ENCODE data around the gene CYP3A5. TPM values are rescaled to one million over a fixed set of nuclear protein-coding genes. Genes with fewer than 3 reads are reported as not detected.
"Not testable (repeated sequence)": the region's sequence is repeated elsewhere in the genome, so short reads cannot be mapped to it uniquely, and the experiment has no call there.

CYP3A5 gene
- total RNA-seq, 4 donors from 2014 or later, result 142 to 543 (median 383) TPM

DNA sequence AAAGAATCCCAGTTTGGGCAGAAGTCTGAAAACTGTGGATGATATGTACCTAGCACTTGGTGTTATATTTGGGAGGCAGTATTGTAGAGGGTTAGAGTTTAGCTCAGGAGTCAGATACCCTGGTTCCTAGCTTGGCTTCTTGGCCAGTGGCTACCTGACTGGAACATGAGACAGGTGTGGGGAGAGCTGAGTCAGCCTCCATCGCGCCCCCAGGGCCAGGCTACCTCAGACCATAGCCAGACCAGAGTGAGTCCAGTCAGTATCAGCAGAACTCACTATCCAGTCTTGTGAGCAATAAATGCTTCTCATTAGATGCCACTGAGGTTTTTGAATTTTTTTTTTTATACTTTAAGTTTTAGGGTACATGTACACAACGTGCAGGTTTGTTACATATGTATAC is 26.0 kb downstream of the CYP3A5 start:
- Histone ChIP-seq H3K4me1 (no peaks in the 10 kb centered on the region), H3K4me3 (no peak overlapping the region), H3K27ac (no peak overlapping the region), H3K36me3 (no peaks in the 10 kb centered on the region), H3K9me3 (peaks cover 0 to 2% of the 10 kb centered on the region in 2 donors), H3K27me3 (no peaks in the 10 kb centered on the region)
- intact Hi-C loops (cut with DNase I; ENCODE audit: low total_unique reads), result no loop called here
- WGBS, 2 donors (ENCODE audit: low coverage in 1 of 2), result 97 to 100% methylated on average over 1 to 3 of the region's 3 CpGs
- DNase-seq, result no peak
- in situ Hi-C loops (cut with MboI; ENCODE audit: low pct_ligation_motif_present in 1 of 4, low pct_unique_long_range_greater_than_20kb in 1 of 4, low sequenced_read_pairs in 3 of 4), result no loop called here
- no peak for TF ChIP-seq POLR2A (IDR thresholded peaks at IDR 0.05)
- no peak for TF ChIP-seq POLR2AphosphoS5 (IDR thresholded peaks at IDR 0.05)
- TF ChIP-seq, protein P1, sequence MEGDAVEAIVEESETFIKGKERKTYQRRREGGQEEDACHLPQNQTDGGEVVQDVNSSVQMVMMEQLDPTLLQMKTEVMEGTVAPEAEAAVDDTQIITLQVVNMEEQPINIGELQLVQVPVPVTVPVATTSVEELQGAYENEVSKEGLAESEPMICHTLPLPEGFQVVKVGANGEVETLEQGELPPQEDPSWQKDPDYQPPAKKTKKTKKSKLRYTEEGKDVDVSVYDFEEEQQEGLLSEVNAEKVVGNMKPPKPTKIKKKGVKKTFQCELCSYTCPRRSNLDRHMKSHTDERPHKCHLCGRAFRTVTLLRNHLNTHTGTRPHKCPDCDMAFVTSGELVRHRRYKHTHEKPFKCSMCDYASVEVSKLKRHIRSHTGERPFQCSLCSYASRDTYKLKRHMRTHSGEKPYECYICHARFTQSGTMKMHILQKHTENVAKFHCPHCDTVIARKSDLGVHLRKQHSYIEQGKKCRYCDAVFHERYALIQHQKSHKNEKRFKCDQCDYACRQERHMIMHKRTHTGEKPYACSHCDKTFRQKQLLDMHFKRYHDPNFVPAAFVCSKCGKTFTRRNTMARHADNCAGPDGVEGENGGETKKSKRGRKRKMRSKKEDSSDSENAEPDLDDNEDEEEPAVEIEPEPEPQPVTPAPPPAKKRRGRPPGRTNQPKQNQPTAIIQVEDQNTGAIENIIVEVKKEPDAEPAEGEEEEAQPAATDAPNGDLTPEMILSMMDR (IDR thresholded peaks at IDR 0.05), result no peak
- TF ChIP-seq EP300 (IDR thresholded peaks at IDR 0.05; ENCODE audit: low read depth), result no peak

DNA sequence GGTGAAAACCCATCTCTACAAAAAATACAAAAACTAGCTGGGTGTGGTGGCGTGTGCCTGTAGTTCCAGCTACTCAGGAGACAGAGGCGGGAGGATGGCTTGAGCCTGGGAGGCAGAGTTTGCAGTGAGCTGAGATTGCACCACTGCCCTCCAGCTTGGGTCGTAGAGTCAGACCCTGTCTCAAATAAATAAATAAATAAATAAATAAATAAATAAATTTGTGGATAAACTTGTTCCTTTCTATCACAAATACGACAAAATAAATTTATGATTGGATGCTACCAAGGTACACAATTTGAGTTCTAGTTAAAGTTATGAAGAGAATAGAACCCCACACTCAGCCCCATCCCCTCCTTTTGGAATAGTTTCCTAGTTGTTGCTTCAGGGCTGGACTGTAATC is 26.5 kb downstream of the CYP3A5 start:
- H3K27ac ChIP-seq; H3K9me3 ChIP-seq; intact Hi-C loops (cut with DNase I; ENCODE audit: low total_unique reads); H3K36me3 ChIP-seq; DNase-seq; H3K4me1 ChIP-seq; H3K4me3 ChIP-seq; H3K27me3 ChIP-seq; in situ Hi-C loops (cut with MboI; ENCODE audit: low pct_ligation_motif_present in 1 of 4, low pct_unique_long_range_greater_than_20kb in 1 of 4, low sequenced_read_pairs in 3 of 4): not testable (repeated sequence)
- 95 to 96% methylated on average over 4 of the region's 4 CpGs for WGBS, 2 donors (ENCODE audit: low coverage in 1 of 2)

DNA sequence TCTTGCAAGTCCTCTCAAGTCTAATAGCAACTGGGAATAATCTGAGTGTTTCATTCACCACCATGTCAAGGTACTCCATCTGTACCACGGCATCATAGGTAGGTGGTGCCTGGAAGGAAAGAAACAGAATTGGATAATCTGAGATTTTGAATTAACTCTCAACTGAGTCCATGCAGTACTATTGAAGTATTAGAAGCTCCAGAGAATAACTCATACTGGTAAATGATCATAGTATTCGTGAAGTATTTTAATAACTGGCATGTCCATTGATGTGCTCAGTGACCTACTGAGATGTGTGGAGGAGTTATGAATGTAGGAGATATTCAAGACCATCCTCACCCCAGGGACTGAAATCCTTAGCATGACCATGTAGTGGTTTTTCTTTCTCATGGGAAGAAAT is 27.1 kb downstream of the CYP3A5 start:
- no peak overlapping the region for H3K4me3 ChIP-seq
- no peak overlapping the region for H3K27ac ChIP-seq
- peaks cover 0 to 6% (median 0%) of the 10 kb centered on the region in 4 donors for H3K36me3 ChIP-seq
- intact Hi-C loops (cut with DNase I; ENCODE audit: low total_unique reads) (no loop called here), in situ Hi-C loops (cut with MboI; ENCODE audit: low pct_ligation_motif_present in 1 of 4, low pct_unique_long_range_greater_than_20kb in 1 of 4, low sequenced_read_pairs in 3 of 4) (no loop called here)
- no peaks in the 10 kb centered on the region for H3K27me3 ChIP-seq
- TF ChIP-seq POLR2A (IDR thresholded peaks at IDR 0.05) (no peak), POLR2AphosphoS5 (IDR thresholded peaks at IDR 0.05) (no peak), EP300 (IDR thresholded peaks at IDR 0.05; ENCODE audit: low read depth) (no peak)
- TF ChIP-seq, protein P1 (IDR thresholded peaks at IDR 0.05), result no peak
- 94 to 100% methylated on average over 1 to 2 of the region's 2 CpGs for WGBS, 2 donors (ENCODE audit: low coverage in 1 of 2)
- no peak for DNase-seq
- H3K9me3 ChIP-seq, result no peaks in the 10 kb centered on the region
- H3K4me1 ChIP-seq, result no peaks in the 10 kb centered on the region

DNA sequence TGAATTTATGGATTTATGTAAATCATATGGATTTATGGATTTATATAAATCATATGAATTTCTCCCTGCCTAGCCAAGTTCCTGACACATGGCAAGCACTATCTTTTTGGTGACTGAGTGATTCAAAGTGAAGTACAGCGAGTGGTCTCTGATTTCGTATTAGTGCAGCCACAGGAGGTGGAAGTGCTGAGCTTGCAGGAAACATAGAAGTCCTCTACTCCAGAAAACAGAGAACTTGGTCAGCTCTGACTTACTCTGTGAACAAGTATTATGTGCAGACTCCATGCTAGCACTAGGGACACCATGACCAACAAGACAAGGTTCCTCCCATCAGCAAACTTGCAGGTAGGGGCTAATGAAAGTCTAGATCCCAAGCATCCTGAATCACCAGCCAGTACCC is 28.5 kb downstream of the CYP3A5 start:
- Histone ChIP-seq H3K4me1 (no peaks in the 10 kb centered on the region), H3K36me3 (peaks cover 0 to 6% (median 0%) of the 10 kb centered on the region in 4 donors), H3K9me3 (no peaks in the 10 kb centered on the region), H3K4me3 (no peak overlapping the region), H3K27me3 (no peaks in the 10 kb centered on the region), H3K27ac (no peak overlapping the region)
- WGBS, 2 donors (ENCODE audit: low coverage in 1 of 2), result 80 to 95% methylated on average over 1 to 2 of the region's 2 CpGs
- no peak for DNase-seq
- intact Hi-C loops (cut with DNase I; ENCODE audit: low total_unique reads), result no loop called here
- TF ChIP-seq POLR2A (IDR thresholded peaks at IDR 0.05) (no peak), EP300 (IDR thresholded peaks at IDR 0.05; ENCODE audit: low read depth) (no peak), POLR2AphosphoS5 (IDR thresholded peaks at IDR 0.05) (no peak)
- TF ChIP-seq, protein P1 (IDR thresholded peaks at IDR 0.05), result no peak
- in situ Hi-C loops (cut with MboI; ENCODE audit: low pct_ligation_motif_present in 1 of 4, low pct_unique_long_range_greater_than_20kb in 1 of 4, low sequenced_read_pairs in 3 of 4), result no loop called here

DNA sequence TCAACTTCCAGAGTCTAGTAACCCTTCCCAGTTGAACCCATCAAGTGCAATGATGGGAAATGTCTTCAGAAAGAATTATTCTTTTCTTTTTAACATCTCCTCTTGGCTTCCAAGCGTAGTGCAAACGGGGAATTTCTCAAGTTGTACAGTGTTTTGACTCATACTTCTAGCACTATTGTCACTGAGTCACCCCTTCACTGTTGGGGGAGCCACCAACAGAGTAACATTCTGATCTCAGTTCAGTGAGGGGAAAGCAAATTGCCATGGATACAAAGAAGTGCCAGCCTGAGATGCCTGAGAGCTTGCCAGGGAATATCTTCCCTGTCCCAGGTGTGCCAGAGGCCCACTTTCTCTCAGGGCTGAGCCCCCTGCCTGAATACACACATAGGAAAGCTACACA is 31.0 kb downstream of the CYP3A5 start:
- DNase-seq, result no peak
- Histone ChIP-seq H3K27ac (no peak overlapping the region), H3K4me3 (no peak overlapping the region), H3K4me1 (no peaks in the 10 kb centered on the region), H3K36me3 (peaks cover 0 to 11% (median 0%) of the 10 kb centered on the region in 4 donors), H3K27me3 (no peaks in the 10 kb centered on the region), H3K9me3 (peaks cover 0 to 3% of the 10 kb centered on the region in 2 donors)
- in situ Hi-C loops (cut with MboI; ENCODE audit: low pct_ligation_motif_present in 1 of 4, low pct_unique_long_range_greater_than_20kb in 1 of 4, low sequenced_read_pairs in 3 of 4) (no loop called here), intact Hi-C loops (cut with DNase I; ENCODE audit: low total_unique reads) (no loop called here)
- TF ChIP-seq, protein P1 (IDR thresholded peaks at IDR 0.05), result no peak
- TF ChIP-seq POLR2A (IDR thresholded peaks at IDR 0.05), result no peak
- TF ChIP-seq POLR2AphosphoS5 (IDR thresholded peaks at IDR 0.05), result no peak
- no peak for TF ChIP-seq EP300 (IDR thresholded peaks at IDR 0.05; ENCODE audit: low read depth)
- 81% methylated on average over 2 of the region's 2 CpGs; no CpG with 5 or more reads in 1 of the 2 donors for WGBS, 2 donors (ENCODE audit: low coverage in 1 of 2)
